Activated B cell treated with CpG ODN at 0.5 μM for 24 hours (primary cell): ENCODE measurements around the gene SI. TPM values are rescaled to one million over a fixed set of nuclear protein-coding genes. Genes with fewer than 3 reads are reported as not detected.

Source experiments
- ATAC-seq: fragments of 200-7000 bp; cut with Tn5 transposase; one replicate; pipeline ENCODE4 v1.10.0; 2021; ENCODE audit warnings: low read depth, mild to moderate bottlenecking, moderate library complexity
- CTCF ChIA-PET: fragments of 350-600 bp; sonication (Branson Sonifier 250); formaldehyde crosslinking; loops from one replicate; lab custom pipeline; 2021; ENCODE audit warnings: antibody characterized with exemption; lab: Charles Lee
- POLR2A ChIA-PET: fragments of 350-600 bp; sonication (Branson Sonifier 250); formaldehyde crosslinking; loops from one replicate; lab custom pipeline; 2021; ENCODE audit warnings: antibody characterized with exemption; lab: Charles Lee
- DNase-seq: peaks from one replicate; pipeline ENCODE4 v3.0.0; 2022
- H3K27ac Mint-ChIP-seq: one replicate; pipeline ENCODE4 v1.8.0; 2020; ENCODE audit warnings: mixed read lengths
- H3K27me3 Mint-ChIP-seq: one replicate; pipeline ENCODE4 v1.8.0; 2021; ENCODE audit warnings: mixed read lengths
- H3K36me3 Mint-ChIP-seq: one replicate; pipeline ENCODE4 v1.8.0; 2021; ENCODE audit warnings: low read depth, mixed read lengths
- H3K4me1 Mint-ChIP-seq: one replicate; pipeline ENCODE4 v1.8.0; 2021; ENCODE audit warnings: mixed read lengths
- H3K4me3 Mint-ChIP-seq: one replicate; pipeline ENCODE4 v1.8.0; 2020; ENCODE audit warnings: mild to moderate bottlenecking, mixed read lengths
- H3K9me3 Mint-ChIP-seq: one replicate; pipeline ENCODE4 v1.8.0; 2020; ENCODE audit warnings: mixed read lengths
- CTCF ChIP-seq: fragments of 200-600 bp; IDR thresholded peaks from one replicate; pipeline ENCODE4 v1.8.0; 2022; ENCODE audit warnings: antibody characterized with exemption, mild to moderate bottlenecking
- intact Hi-C: fragments of 100-400 bp; cut with micrococcal nuclease; formaldehyde crosslinking; loops from one replicate; pipeline ENCODE4 v1.15.1; 2024
- total RNA-seq: library from RNA; stranded (reverse); gene quantifications from 2 replicates; pipeline ENCODE4 v1.2.3, GENCODE V29; 2022

SI gene
- total RNA-seq = not detected in 2 replicates

DNA sequence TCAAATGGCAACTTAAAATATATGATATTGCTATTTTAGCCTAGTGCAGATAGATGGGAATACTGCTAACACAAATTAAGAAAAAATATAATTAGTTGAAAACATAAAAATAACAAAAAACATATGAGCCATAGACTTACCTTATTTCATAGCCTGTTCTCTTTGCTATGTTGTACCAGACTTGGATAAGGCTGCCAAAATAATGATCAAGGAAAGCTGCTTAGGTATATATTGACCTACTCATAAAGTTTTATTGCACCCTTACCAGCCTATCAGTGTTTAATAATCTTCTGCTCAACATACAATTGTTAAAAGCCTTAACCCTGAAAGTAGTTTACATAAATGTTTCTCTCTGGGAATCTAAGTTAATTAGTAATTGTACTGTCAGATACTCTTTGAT, at the start of gene SI:
Gene SI, minus strand, starts transcription at position 204 of the 400 bp plus-strand sequence. CDS start 2,484 bp downstream, outside the sequence.
- no peaks in the 10 kb centered on the region for H3K4me1 Mint-ChIP-seq
- intact Hi-C loops = no loop called here
- ChIA-PET POLR2A (no interaction called here), CTCF (no interaction called here)
- H3K36me3 Mint-ChIP-seq = no peaks in the 10 kb centered on the region
- no peak within 1 kb of the TSS for H3K27ac Mint-ChIP-seq
- DNase-seq (no peak), ATAC-seq (no peak)
- H3K27me3 Mint-ChIP-seq = no peaks in the 10 kb centered on the region
- H3K9me3 Mint-ChIP-seq = peaks cover 7% of the 10 kb centered on the region
- no peak for TF ChIP-seq CTCF
- H3K4me3 Mint-ChIP-seq = no peak within 1 kb of the TSS

- DNase-seq (no peak), ATAC-seq (no peak)
- no peaks in the 10 kb centered on the region for H3K4me1 Mint-ChIP-seq
- TF ChIP-seq CTCF = no peak
- ChIA-PET CTCF (no interaction called here), POLR2A (no interaction called here)
- H3K36me3 Mint-ChIP-seq = no peaks in the 10 kb centered on the region
- intact Hi-C loops = no loop called here
- H3K9me3 Mint-ChIP-seq = peaks cover 8% of the 10 kb centered on the region
- no peaks in the 10 kb centered on the region for H3K27me3 Mint-ChIP-seq
- H3K4me3 Mint-ChIP-seq = no peak overlapping the region
- H3K27ac Mint-ChIP-seq = no peak overlapping the region
These were observed 47.5 kb upstream of the SI start for GRCh38 chr3:165125836-165126235.

- DNase-seq = no peak
- Mint-ChIP-seq H3K4me3 (no peak overlapping the region), H3K9me3 (no peaks in the 10 kb centered on the region), H3K27me3 (no peaks in the 10 kb centered on the region), H3K27ac (no peak overlapping the region), H3K36me3 (no peaks in the 10 kb centered on the region), H3K4me1 (no peaks in the 10 kb centered on the region)
- ChIA-PET POLR2A (no interaction called here), CTCF (no interaction called here)
- no peak for ATAC-seq
- TF ChIP-seq CTCF = no peak
- intact Hi-C loops = no loop called here
These were observed 33.1 kb upstream of the SI start for GRCh38 chr3:165111401-165111800.

DNA sequence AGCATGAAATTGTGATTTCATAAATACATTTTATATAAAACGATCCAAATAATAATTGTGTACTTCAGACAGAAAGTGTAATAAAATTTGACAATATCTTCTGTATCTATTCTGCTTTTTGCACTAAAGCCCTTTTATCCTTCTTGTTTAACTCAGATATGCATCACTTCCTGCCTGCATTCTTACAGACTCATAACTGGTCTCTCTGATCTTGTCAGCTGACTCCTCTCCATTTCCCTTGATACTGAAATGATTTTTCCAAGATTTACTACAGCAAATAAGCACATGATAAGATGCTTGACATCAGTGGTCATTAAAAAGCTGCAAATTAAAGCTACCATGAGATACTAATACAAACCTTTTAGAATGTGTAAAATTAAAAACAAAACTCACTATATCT, 25.3 kb upstream of the SI start:
- peaks cover 2% of the 10 kb centered on the region for H3K9me3 Mint-ChIP-seq

DNA sequence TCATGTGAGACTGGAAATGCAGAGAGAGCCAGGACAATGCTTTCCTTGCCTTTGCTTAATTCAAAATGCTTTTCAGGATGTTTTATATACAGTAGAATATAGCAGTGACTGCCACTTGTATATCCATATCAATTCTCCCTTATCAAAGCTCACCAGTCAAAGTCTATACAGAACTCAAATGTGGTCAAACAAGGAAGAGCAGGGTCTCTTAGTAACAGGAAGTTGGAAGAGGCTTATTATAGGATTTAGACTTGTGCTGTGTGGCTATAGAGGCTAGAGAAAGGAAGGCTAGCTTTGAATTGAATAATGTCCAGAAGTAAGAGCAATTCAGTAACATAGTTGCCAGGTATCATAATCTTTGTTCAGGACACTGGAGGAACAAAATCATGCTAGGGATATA, 4.4 kb upstream of the SI start:
- POLR2A ChIA-PET = no interaction called here

More for the DNA sequence above, 25.3 kb upstream of the SI start:
- DNase-seq (no peak), ATAC-seq (no peak)
- no peak overlapping the region for H3K4me3 Mint-ChIP-seq
- no peaks in the 10 kb centered on the region for H3K27me3 Mint-ChIP-seq
- no peak overlapping the region for H3K27ac Mint-ChIP-seq
- ChIA-PET POLR2A (no interaction called here), CTCF (no interaction called here)
- H3K36me3 Mint-ChIP-seq = no peaks in the 10 kb centered on the region
- no peaks in the 10 kb centered on the region for H3K4me1 Mint-ChIP-seq
- intact Hi-C loops = no loop called here
- TF ChIP-seq CTCF = no peak

More for the DNA sequence above, 4.4 kb upstream of the SI start:
- Mint-ChIP-seq H3K27ac (no peak overlapping the region), H3K9me3 (peaks cover 4% of the 10 kb centered on the region), H3K36me3 (no peaks in the 10 kb centered on the region), H3K27me3 (no peaks in the 10 kb centered on the region), H3K4me3 (no peak overlapping the region), H3K4me1 (no peaks in the 10 kb centered on the region)
- ATAC-seq (no peak), DNase-seq (no peak)
- CTCF ChIA-PET = no interaction called here
- intact Hi-C loops = no loop called here
- no peak for TF ChIP-seq CTCF
